Cardiac muscle cell (in vitro differentiated cells and primary cell): ENCODE measurements around the gene TMEM135. TPM values are rescaled to one million over a fixed set of nuclear protein-coding genes. Genes with fewer than 3 reads are reported as not detected.

Source experiments
- DNase-seq, 2 donors: peaks; one replicate each; pipeline versions ENCODE4 v3.0.0 to v3.0.0-alpha.2; 2010 to 2017; ENCODE audit warnings: low read depth in 1 of 2, low spot score in 1 of 2
- H3K27ac ChIP-seq: fragments of 200-600 bp; sonication (generic); 2 replicates; pipeline ENCODE4 v1.5.1; 2016
- H3K27me3 ChIP-seq: fragments of 200-600 bp; sonication (generic); 2 replicates; pipeline ENCODE4 v1.6.0; 2016; ENCODE audit warnings: control low read depth
- H3K36me3 ChIP-seq: fragments of 200-600 bp; sonication (generic); 2 replicates; pipeline ENCODE4 v1.5.1; 2016; ENCODE audit warnings: control low read depth
- H3K4me1 ChIP-seq: fragments of 200-600 bp; sonication (generic); 2 replicates; pipeline ENCODE4 v1.8.1; 2017; ENCODE audit warnings: low read depth, mild to moderate bottlenecking, mixed run types
- H3K4me3 ChIP-seq: fragments of 200-600 bp; sonication (generic); 2 replicates; pipeline ENCODE4 v1.5.1; 2016; ENCODE audit warnings: mild to moderate bottlenecking
- H3K9me3 ChIP-seq: fragments of 200-600 bp; sonication (generic); 2 replicates; pipeline ENCODE4 v1.5.1; 2017; ENCODE audit warnings: low read depth, mild to moderate bottlenecking, control low read depth
- polyA plus RNA-seq: library from polyadenylated mRNA; unstranded; fragments of >200 nt; fragmentation: Nextera tagmentation; extraction: Ambion mirVana; gene quantifications from 2 replicates; pipeline ENCODE4 v1.2.1, GENCODE V29; 2016
- total RNA-seq: library from RNA; depleted of rRNA; stranded (reverse); fragments of >200 nt; gene quantifications from 2 replicates; pipeline ENCODE4 v1.2.3, GENCODE V29; 2016
- TF ChIP-seq, protein P1 (sequence below): IDR thresholded peaks from 2 replicates; pipeline ENCODE4 v1.5.1; 2012; ENCODE audit warnings: low read depth, mild to moderate bottlenecking, low read length

The TMEM135 gene
- total and polyA plus RNA-seq, 2 experiments from 2014 or later: 25.2 to 28.8 TPM

DNA sequence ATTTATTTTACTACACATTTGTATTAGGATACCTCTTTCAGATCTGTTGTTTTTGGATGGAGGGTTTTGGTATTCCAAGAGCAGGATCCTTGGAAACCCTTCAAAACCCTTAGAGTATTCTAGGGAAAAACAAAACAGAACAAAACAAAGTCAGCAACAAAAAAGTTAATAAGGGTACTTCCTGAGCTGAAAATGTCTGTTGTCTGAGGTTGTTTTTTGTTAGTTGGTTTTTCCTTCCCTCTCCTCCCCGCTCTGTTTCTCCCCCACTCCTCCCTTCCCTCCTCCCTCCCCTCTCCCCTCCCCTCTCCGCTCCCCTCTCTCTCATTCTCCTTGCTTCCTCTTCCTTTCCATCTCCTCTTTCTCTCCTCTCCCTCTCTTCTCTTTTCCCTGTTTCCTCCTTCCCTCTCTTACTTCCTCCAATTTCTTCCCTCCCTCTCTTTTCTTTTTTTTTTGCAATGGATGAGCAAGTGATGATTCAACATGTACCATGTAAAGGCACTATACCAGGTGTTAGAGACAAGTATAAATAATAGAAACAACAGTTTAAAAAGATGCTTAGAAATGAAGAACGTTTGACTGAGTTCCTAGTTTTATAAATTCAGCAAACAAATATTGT is 160.6 kb downstream of the TMEM135 start:
- DNase-seq: no peak
- H3K36me3 ChIP-seq: no peaks in the 10 kb centered on the region
- no peak overlapping the region for H3K4me3 ChIP-seq
- H3K27ac ChIP-seq: peak overlapping the region; percentile 82
- no peaks in the 10 kb centered on the region for H3K9me3 ChIP-seq
- peaks cover 20% of the 10 kb centered on the region for H3K4me1 ChIP-seq
- TF ChIP-seq, protein P1, sequence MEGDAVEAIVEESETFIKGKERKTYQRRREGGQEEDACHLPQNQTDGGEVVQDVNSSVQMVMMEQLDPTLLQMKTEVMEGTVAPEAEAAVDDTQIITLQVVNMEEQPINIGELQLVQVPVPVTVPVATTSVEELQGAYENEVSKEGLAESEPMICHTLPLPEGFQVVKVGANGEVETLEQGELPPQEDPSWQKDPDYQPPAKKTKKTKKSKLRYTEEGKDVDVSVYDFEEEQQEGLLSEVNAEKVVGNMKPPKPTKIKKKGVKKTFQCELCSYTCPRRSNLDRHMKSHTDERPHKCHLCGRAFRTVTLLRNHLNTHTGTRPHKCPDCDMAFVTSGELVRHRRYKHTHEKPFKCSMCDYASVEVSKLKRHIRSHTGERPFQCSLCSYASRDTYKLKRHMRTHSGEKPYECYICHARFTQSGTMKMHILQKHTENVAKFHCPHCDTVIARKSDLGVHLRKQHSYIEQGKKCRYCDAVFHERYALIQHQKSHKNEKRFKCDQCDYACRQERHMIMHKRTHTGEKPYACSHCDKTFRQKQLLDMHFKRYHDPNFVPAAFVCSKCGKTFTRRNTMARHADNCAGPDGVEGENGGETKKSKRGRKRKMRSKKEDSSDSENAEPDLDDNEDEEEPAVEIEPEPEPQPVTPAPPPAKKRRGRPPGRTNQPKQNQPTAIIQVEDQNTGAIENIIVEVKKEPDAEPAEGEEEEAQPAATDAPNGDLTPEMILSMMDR: no peak
- H3K27me3 ChIP-seq: no peaks in the 10 kb centered on the region

DNA sequence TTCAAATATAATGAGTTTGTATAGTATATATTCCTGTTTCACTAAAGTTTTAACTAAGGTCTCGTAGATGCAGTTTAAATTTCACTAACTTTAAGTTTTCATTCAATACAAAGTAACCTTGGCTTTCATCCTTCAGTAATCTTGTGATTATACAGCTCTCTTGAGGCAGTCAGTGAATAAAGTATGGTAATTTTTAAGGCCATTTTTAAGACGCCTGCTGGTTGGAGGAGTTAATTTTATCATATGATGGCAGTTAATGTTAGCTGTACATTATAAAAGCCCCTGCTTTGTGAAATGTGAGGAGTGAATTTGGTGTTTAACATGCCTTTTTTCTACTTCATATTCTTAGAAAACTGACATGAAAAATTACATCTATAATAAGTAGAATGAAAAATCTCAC is 163.6 kb downstream of the TMEM135 start:
- H3K4me1 ChIP-seq: peaks cover 17% of the 10 kb centered on the region
- no peaks in the 10 kb centered on the region for H3K27me3 ChIP-seq
- DNase-seq: no peak
- H3K4me3 ChIP-seq: no peak overlapping the region
- no peaks in the 10 kb centered on the region for H3K36me3 ChIP-seq
- no peaks in the 10 kb centered on the region for H3K9me3 ChIP-seq
- no peak overlapping the region for H3K27ac ChIP-seq
- TF ChIP-seq, protein P1: no peak

DNA sequence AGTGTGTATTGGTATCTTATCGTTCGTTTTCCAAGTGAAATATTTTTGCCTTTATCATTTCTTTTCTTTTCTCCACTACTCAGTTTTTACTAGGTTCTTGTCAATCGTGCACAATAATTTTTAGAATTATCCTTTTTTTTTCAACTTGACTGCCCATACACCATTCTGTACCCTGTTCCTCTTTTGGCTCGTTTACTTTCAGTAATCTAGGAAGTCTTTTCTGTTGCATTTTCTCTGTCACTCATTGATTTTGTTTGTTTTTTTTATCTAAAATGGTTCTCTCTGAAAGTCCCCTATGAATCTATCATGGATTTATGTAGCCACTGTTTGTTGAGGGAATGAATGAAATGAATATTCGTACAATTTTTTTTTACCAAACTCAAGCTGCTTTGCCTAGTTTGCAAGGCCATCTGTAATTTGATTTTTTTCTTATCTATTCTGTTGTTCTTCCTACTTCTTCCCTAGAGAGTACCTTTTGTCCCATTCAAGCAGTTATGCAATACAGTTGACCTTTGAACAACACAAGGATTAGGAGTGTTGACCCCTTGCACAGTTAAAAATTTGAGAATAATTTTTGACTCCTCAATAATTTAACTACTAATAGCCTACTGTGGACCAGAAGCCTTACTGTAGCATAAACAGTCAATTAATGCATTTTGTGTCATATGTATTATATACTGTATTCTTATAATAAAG is 166.3 kb downstream of the TMEM135 start:
- Histone ChIP-seq H3K9me3 (no peaks in the 10 kb centered on the region), H3K27ac (no peak overlapping the region), H3K27me3 (no peaks in the 10 kb centered on the region), H3K36me3 (no peaks in the 10 kb centered on the region), H3K4me3 (no peak overlapping the region), H3K4me1 (peaks cover 4% of the 10 kb centered on the region)
- no peak for DNase-seq
- TF ChIP-seq, protein P1: no peak

DNA sequence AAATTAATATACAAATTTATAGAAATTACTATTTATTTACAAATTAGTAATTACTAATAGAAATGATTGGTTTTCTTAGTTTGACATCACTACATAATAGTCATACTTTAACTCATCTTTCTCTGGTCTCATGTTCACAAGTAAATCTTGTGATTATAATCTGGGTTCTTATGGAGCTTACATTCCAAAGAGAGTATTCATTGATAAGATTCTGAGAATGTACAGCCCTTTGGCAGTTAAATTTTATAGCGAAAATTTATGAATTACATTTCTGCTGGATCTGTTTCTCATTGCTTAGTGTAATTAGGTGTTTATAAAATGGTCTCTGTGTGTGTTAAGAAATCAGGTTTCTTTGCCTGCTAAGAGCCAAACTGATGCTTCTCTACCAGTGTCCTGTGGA is 175.2 kb downstream of the TMEM135 start:
- no peaks in the 10 kb centered on the region for H3K9me3 ChIP-seq
- TF ChIP-seq, protein P1: no peak
- no peaks in the 10 kb centered on the region for H3K27me3 ChIP-seq
- no peak overlapping the region for H3K27ac ChIP-seq
- no peak overlapping the region for H3K4me3 ChIP-seq
- no peaks in the 10 kb centered on the region for H3K4me1 ChIP-seq
- H3K36me3 ChIP-seq: no peaks in the 10 kb centered on the region
- DNase-seq: no peak

DNA sequence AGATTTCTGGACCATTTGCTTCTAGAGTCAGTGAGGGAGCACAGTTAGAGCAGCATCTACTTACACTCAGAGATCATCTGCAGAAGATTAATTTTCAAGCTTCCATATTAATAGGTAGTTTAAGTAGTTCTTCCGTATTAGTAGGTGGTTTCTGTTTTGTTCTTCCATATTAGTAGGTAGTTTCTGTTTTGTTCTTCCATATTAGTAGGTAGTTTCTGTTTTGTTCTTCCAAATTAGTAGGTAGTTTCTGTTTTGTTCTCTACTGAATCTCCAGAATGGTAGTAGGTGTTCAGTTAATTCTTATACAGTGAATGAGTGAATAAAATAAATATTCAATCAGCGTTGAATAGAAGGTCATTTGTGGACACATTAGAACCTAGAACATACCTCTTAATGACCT is 175.7 kb downstream of the TMEM135 start:
- Histone ChIP-seq H3K4me3 (no peak overlapping the region), H3K27ac (no peak overlapping the region), H3K27me3 (no peaks in the 10 kb centered on the region), H3K4me1 (no peaks in the 10 kb centered on the region), H3K36me3 (no peaks in the 10 kb centered on the region), H3K9me3 (no peaks in the 10 kb centered on the region)
- DNase-seq: no peak
- TF ChIP-seq, protein P1: no peak
